ENCODE data around the gene CNN3.

The CNN3 gene

DNA sequence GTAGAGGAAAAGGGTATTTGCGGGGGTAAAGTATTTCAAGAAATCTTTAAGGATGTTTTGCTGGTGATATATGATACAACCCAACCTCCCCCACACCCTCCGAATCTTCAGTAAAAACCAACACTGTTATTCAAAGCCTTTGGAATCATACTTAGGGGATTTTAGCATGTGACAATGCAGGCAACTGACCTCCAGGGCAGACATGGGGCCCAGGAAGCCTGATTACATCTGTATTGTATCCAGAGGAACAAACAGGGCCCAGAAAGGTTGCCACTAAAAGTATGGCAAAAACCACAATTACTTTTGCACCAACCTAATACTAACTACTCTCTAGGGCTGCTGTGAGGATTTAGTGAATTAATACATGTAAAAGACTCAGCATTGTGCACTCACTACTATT, 43.9 kb upstream of the CNN3 start:
- no peaks in the 10 kb centered on the region for H3K9me3 ChIP-seq
- no peaks in the 10 kb centered on the region for H3K36me3 ChIP-seq
- H3K4me3 ChIP-seq (ENCODE audit: low read depth in 1 of 2, low read length in 1 of 2), result no peak overlapping the region
- H3K4me1 ChIP-seq (ENCODE audit: control insufficient read depth in 1 of 2, insufficient read depth in 1 of 2, low read depth in 1 of 2, low read length in 1 of 2), result no peaks in the 10 kb centered on the region
- TF ChIP-seq CTCF (IDR thresholded peaks at IDR 0.05), result no peak
- no peaks in the 10 kb centered on the region for H3K27me3 ChIP-seq
- H3K27ac ChIP-seq, result no peak overlapping the region

DNA sequence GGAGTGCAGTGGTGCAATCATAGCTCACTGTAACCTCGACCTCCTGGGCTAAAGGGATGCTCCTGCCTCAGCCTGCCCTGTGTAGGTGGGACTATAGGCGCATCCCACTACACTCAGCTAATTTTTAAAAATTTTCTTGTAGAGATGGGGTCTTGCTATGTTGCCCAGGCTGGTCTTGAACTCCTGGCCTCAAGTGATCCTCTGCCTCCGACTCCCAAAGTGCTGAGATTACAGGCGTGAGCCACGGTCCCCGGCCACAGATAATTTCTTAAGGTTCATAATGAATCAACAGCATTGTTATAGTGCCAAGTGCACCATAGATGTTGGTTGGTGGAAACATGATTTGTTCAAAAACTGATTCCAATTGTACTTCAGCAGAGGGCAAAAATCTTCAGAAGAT, 42.2 kb upstream of the CNN3 start:
- no peak overlapping the region for H3K27ac ChIP-seq
- no peaks in the 10 kb centered on the region for H3K36me3 ChIP-seq
- H3K9me3 ChIP-seq, result no peaks in the 10 kb centered on the region
- H3K4me3 ChIP-seq (ENCODE audit: low read depth in 1 of 2, low read length in 1 of 2), result no peak overlapping the region
- H3K27me3 ChIP-seq, result no peaks in the 10 kb centered on the region
- TF ChIP-seq CTCF (IDR thresholded peaks at IDR 0.05), result no peak
- no peaks in the 10 kb centered on the region for H3K4me1 ChIP-seq (ENCODE audit: control insufficient read depth in 1 of 2, insufficient read depth in 1 of 2, low read depth in 1 of 2, low read length in 1 of 2)

- TF ChIP-seq CTCF (IDR thresholded peaks at IDR 0.05), result no peak
- no peak overlapping the region for H3K27ac ChIP-seq
- H3K4me1 ChIP-seq (ENCODE audit: control insufficient read depth in 1 of 2, insufficient read depth in 1 of 2, low read depth in 1 of 2, low read length in 1 of 2), result peaks cover 4 to 5% of the 10 kb centered on the region in 2 experiments
- no peaks in the 10 kb centered on the region for H3K9me3 ChIP-seq
- H3K36me3 ChIP-seq, result no peaks in the 10 kb centered on the region
- H3K4me3 ChIP-seq (ENCODE audit: low read depth in 1 of 2, low read length in 1 of 2), result no peak overlapping the region
- H3K27me3 ChIP-seq, result no peaks in the 10 kb centered on the region
These were observed 39.1 kb upstream of the CNN3 start for GRCh38 chr1:94966033-94966432.

- no peak overlapping the region for H3K4me3 ChIP-seq (ENCODE audit: low read depth in 1 of 2, low read length in 1 of 2)
- H3K27me3 ChIP-seq, result no peaks in the 10 kb centered on the region
- no peak for TF ChIP-seq CTCF (IDR thresholded peaks at IDR 0.05)
- H3K36me3 ChIP-seq, result no peaks in the 10 kb centered on the region
- H3K9me3 ChIP-seq, result no peaks in the 10 kb centered on the region
- H3K4me1 ChIP-seq (ENCODE audit: control insufficient read depth in 1 of 2, insufficient read depth in 1 of 2, low read depth in 1 of 2, low read length in 1 of 2), result peaks cover 4 to 5% of the 10 kb centered on the region in 2 experiments
- no peak overlapping the region for H3K27ac ChIP-seq
These were observed 37.0 kb upstream of the CNN3 start for GRCh38 chr1:94963864-94964263.

- Histone ChIP-seq H3K36me3 (no peaks in the 10 kb centered on the region), H3K27ac (peak overlapping the region; percentile 39), H3K27me3 (no peaks in the 10 kb centered on the region), H3K4me3 (ENCODE audit: low read depth in 1 of 2, low read length in 1 of 2) (peak overlapping the region; percentile 39 to 48), H3K4me1 (ENCODE audit: control insufficient read depth in 1 of 2, insufficient read depth in 1 of 2, low read depth in 1 of 2, low read length in 1 of 2) (peaks cover 4 to 5% of the 10 kb centered on the region in 2 experiments), H3K9me3 (no peaks in the 10 kb centered on the region)
- TF ChIP-seq CTCF (IDR thresholded peaks at IDR 0.05), result no peak
These were observed 35.7 kb upstream of the CNN3 start for GRCh38 chr1:94962409-94963265.

Measured in neutrophil (primary cell).